Loucy (cell line): ENCODE data around the gene ATP8A2.
A peak's percentile ranks its signal among the peaks of the same experiment; 100 is the strongest.

ENCODE experiments used
- H2AFZ ChIP-seq: fragments of 200-600 bp; sonication (generic); 2 replicates; pipeline ENCODE4 v1.6.0; 2016; ENCODE audit warnings: antibody characterized with exemption, mild to moderate bottlenecking, low read length, moderate library complexity
- H3F3A ChIP-seq: fragments of 200-600 bp; 2 replicates; pipeline ENCODE4 v1.6.0; 2016; ENCODE audit warnings: antibody characterized with exemption, low read depth, mild to moderate bottlenecking
- H3K27me3 ChIP-seq: fragments of 200-600 bp; sonication (generic); 2 replicates; pipeline ENCODE4 v1.6.1; 2014; ENCODE audit warnings: low read length, mild to moderate bottlenecking; ENCODE audit not compliant: insufficient read depth, poor library complexity, severe bottlenecking
- H3K36me3 ChIP-seq: fragments of 200-600 bp; sonication (generic); 2 replicates; pipeline ENCODE4 v1.6.1; 2016; ENCODE audit warnings: low read length; ENCODE audit not compliant: insufficient read depth
- H3K4me1 ChIP-seq: fragments of 200-600 bp; sonication (generic); 2 replicates; pipeline ENCODE4 v1.5.1; 2014; ENCODE audit warnings: low read length, mild to moderate bottlenecking; ENCODE audit not compliant: insufficient read depth, poor library complexity, severe bottlenecking
- H3K4me2 ChIP-seq: fragments of 200-600 bp; sonication (generic); 2 replicates; pipeline ENCODE4 v1.6.0; 2014; ENCODE audit warnings: antibody characterized with exemption, low read length, low read depth, mild to moderate bottlenecking; ENCODE audit not compliant: poor library complexity, severe bottlenecking
- H3K4me3 ChIP-seq: fragments of 200-600 bp; sonication (generic); 2 replicates; pipeline ENCODE4 v1.5.1; 2014; ENCODE audit warnings: low read length, mild to moderate bottlenecking, mixed read lengths; ENCODE audit not compliant: poor library complexity, severe bottlenecking
- H3K79me2 ChIP-seq: fragments of 200-600 bp; sonication (generic); 2 replicates; pipeline ENCODE4 v1.6.1; 2014; ENCODE audit warnings: low read length; ENCODE audit not compliant: insufficient read depth
- H3K9ac ChIP-seq: fragments of 200-600 bp; sonication (generic); 2 replicates; pipeline ENCODE4 v1.6.0; 2014; ENCODE audit warnings: mild to moderate bottlenecking, low read depth, low read length, moderate library complexity; ENCODE audit not compliant: poor library complexity, severe bottlenecking
- H3K9me2 ChIP-seq: fragments of 200-600 bp; sonication (generic); replicated peaks from 2 replicates; pipeline ENCODE4 v1.6.1; 2016; ENCODE audit warnings: low read depth, low read length, mixed read lengths
- H3K9me3 ChIP-seq: fragments of 200-600 bp; sonication (generic); 2 replicates; pipeline ENCODE4 v1.6.1; 2014; ENCODE audit warnings: mild to moderate bottlenecking, antibody characterized with exemption, low read length, low read depth; ENCODE audit not compliant: insufficient read depth
- H4K20me1 ChIP-seq: fragments of 200-600 bp; sonication (generic); 2 replicates; pipeline ENCODE4 v1.6.0; 2014; ENCODE audit warnings: antibody characterized with exemption, low read length, mild to moderate bottlenecking; ENCODE audit not compliant: insufficient read depth, poor library complexity, severe bottlenecking
- EZH2phosphoT487 ChIP-seq: fragments of 200-600 bp; IDR thresholded peaks from 2 replicates; pipeline ENCODE4 v1.6.1; 2018; ENCODE audit warnings: antibody characterized with exemption, mild to moderate bottlenecking, moderate library complexity, borderline replicate concordance
- TF ChIP-seq, protein P1 (sequence below): fragments of 200-600 bp; sonication (generic); conservative IDR thresholded peaks from 2 replicates; pipeline ENCODE4 v1.5.1; 2014; ENCODE audit warnings: mild to moderate bottlenecking, antibody characterized with exemption, low read length

Gene ATP8A2

DNA sequence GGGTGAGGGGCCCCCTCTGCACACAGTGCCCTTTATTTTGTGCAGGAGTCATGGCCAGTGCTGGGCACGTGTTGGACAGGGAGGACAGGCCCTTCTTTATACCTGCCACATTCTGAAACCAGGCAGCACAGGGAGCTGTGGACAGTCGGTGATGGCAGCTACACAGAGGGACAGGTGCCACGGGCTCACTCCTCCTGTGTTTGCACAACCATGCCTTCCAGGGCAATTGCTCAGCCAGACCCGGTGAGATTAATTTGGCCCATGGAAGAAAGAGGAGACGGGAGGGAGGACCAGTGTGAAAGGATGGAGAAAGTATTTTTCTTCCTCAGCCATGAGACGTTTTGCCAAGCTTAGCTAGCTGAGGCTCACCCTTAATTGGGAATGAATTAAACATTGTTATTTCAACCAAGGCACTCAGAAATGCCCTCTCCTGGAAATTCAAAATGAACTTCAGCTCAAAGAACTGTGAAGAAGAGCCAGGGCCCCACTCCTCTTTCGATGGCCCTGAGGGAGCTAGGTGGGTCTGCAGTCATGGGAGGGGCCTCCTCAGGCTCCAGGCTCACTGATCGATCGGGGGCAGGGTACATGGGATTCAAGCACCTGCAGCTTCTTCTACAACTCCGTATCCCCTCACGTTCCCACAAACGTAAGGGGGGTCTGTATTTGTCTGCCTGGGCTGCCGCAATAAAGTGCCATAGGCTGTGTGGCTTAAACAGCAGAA lies 638.9 kb downstream of the ATP8A2 start:
- Histone ChIP-seq H3K27me3 (no peaks in the 10 kb centered on the region), H3K9ac (no peak overlapping the region), H3K79me2 (peaks cover 18% of the 10 kb centered on the region; the same call in 1 of the 2 replicates), H3K9me2 (no peaks in the 10 kb centered on the region), H3K4me3 (no peak overlapping the region), H3F3A (no peaks in the 10 kb centered on the region), H3K4me2 (no peak overlapping the region), H3K36me3 (no peaks in the 10 kb centered on the region), H4K20me1 (no peaks in the 10 kb centered on the region), H3K9me3 (peaks cover 2% of the 10 kb centered on the region), H3K4me1 (peaks cover 21% of the 10 kb centered on the region), H2AFZ (no peak overlapping the region)
- TF ChIP-seq EZH2phosphoT487, result no peak
- TF ChIP-seq, protein P1, sequence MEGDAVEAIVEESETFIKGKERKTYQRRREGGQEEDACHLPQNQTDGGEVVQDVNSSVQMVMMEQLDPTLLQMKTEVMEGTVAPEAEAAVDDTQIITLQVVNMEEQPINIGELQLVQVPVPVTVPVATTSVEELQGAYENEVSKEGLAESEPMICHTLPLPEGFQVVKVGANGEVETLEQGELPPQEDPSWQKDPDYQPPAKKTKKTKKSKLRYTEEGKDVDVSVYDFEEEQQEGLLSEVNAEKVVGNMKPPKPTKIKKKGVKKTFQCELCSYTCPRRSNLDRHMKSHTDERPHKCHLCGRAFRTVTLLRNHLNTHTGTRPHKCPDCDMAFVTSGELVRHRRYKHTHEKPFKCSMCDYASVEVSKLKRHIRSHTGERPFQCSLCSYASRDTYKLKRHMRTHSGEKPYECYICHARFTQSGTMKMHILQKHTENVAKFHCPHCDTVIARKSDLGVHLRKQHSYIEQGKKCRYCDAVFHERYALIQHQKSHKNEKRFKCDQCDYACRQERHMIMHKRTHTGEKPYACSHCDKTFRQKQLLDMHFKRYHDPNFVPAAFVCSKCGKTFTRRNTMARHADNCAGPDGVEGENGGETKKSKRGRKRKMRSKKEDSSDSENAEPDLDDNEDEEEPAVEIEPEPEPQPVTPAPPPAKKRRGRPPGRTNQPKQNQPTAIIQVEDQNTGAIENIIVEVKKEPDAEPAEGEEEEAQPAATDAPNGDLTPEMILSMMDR, result no peak

DNA sequence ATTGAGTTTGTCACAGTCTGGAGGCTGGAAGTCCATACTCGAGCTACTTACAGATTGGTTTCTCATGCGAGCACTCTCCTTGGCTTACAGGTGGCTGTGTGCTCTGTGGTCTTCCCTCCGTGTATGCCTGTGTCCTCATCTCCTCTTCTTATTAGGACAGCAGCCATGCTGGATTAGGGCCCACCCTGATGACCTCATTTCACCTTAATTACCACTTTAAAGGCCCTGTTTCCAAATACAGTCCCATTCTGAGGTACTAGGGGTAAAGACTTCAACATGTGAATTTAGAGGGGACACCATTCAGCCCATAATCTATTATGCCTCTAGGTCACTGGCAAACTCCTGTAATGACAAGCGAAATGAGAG lies 639.4 kb downstream of the ATP8A2 start:
- H3K9me2 ChIP-seq, result no peaks in the 10 kb centered on the region
- peaks cover 2% of the 10 kb centered on the region for H3K9me3 ChIP-seq
- no peak overlapping the region for H2AFZ ChIP-seq
- no peaks in the 10 kb centered on the region for H4K20me1 ChIP-seq
- H3F3A ChIP-seq, result no peaks in the 10 kb centered on the region
- H3K4me3 ChIP-seq, result peak overlapping the region; percentile 84
- no peak for TF ChIP-seq EZH2phosphoT487
- TF ChIP-seq, protein P1, result no peak
- peak overlapping the region; percentile 84 for H3K4me2 ChIP-seq
- peaks cover 26% of the 10 kb centered on the region for H3K4me1 ChIP-seq
- peaks cover 18% of the 10 kb centered on the region; the same call in 1 of the 2 replicates for H3K79me2 ChIP-seq
- H3K36me3 ChIP-seq, result no peaks in the 10 kb centered on the region
- H3K27me3 ChIP-seq, result no peaks in the 10 kb centered on the region
- peak overlapping the region; percentile 78 for H3K9ac ChIP-seq

DNA sequence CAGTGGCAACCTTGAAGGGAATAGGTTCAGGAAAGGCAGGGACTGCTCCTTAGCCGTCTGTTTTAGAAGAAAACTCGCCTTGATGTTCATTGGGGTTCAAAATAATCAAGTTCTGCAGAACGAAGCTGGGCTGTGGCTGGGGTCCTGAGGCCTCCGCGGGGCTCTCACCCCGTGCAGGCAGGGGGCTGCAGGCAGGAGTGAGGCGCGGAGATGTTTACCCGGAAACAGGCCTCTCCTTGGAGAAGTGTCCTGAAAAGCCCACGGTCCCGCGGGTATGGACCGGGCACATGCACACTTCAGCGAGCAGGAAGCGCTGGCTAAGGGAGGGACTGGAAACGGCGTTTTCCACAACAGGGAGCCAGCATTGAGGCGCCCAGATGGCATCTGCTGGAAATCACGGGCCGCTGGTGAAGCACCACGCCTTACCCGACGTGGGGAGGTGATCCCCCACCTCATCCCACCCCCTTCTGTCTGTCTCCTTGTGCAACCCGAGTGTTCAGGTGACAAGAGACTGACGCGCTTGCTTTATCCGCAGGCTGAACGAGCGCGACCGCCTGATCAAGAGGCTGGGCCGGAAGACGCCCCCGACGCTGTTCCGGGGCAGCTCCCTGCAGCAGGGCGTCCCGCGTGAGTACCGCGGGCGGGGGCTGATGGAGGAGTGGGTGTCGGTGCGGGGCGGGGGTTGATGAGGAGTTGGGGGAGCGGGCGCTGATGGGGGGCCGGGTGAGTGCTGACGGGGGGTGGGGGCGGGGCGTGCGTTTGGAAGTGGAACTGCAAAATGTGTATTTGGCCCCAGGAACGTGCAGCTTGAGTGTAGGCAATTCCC lies 640.4 kb downstream of the ATP8A2 start:
- H2AFZ ChIP-seq, result peak overlapping the region; percentile 86
- peak overlapping the region; percentile 78 for H3K9ac ChIP-seq
- H3K4me3 ChIP-seq, result peak overlapping the region; percentile 84
- H3K79me2 ChIP-seq, result peaks cover 18% of the 10 kb centered on the region; the same call in 1 of the 2 replicates
- H3K27me3 ChIP-seq, result no peaks in the 10 kb centered on the region
- H3K9me2 ChIP-seq, result no peaks in the 10 kb centered on the region
- no peaks in the 10 kb centered on the region for H4K20me1 ChIP-seq
- TF ChIP-seq EZH2phosphoT487, result no peak
- TF ChIP-seq, protein P1, result no peak
- peak overlapping the region; percentile 84 for H3K4me2 ChIP-seq
- no peaks in the 10 kb centered on the region for H3K36me3 ChIP-seq
- H3K9me3 ChIP-seq, result no peaks in the 10 kb centered on the region; the same call in none of the 2 replicates
- H3F3A ChIP-seq, result no peaks in the 10 kb centered on the region
- H3K4me1 ChIP-seq, result peaks cover 36% of the 10 kb centered on the region
